Transverse colon (tissue), 3 donors: ENCODE results near the gene CYP51A1.

Source experiments
- CTCF ChIP-seq, 5 experiments: fragments of 200-600 bp in 3 of 5; fragments of 450-650 bp in 2 of 5; sonication (generic) in 3 of 5; IDR thresholded peaks; 1 replicate in 2 of 5; 2 replicates in 3 of 5; pipeline ENCODE4 v1.5.1; 2016 to 2017; ENCODE audit warnings: antibody characterized with exemption in 5 of 5, inconsistent platforms in 3 of 5, mild to moderate bottlenecking in 2 of 5, moderate library complexity in 1 of 5
- EP300 ChIP-seq: sonication (generic); formaldehyde crosslinking; IDR thresholded peaks from one replicate; pipeline ENCODE4 v1.6.1; 2017; ENCODE audit warnings: antibody characterized with exemption, low read depth
- POLR2A ChIP-seq: fragments of 450-650 bp; IDR thresholded peaks from one replicate; pipeline ENCODE4 v1.6.1; 2016; ENCODE audit warnings: antibody characterized with exemption, mild to moderate bottlenecking, moderate library complexity

GRCh38 chr7:92137557-92137956 lies 3.3 kb upstream of the CYP51A1 start:
- TF ChIP-seq CTCF (IDR thresholded peaks at IDR 0.05) (no peak), EP300 (no peak), POLR2A (no peak)
